ENCODE results near the gene MN1.

Gene MN1

DNA sequence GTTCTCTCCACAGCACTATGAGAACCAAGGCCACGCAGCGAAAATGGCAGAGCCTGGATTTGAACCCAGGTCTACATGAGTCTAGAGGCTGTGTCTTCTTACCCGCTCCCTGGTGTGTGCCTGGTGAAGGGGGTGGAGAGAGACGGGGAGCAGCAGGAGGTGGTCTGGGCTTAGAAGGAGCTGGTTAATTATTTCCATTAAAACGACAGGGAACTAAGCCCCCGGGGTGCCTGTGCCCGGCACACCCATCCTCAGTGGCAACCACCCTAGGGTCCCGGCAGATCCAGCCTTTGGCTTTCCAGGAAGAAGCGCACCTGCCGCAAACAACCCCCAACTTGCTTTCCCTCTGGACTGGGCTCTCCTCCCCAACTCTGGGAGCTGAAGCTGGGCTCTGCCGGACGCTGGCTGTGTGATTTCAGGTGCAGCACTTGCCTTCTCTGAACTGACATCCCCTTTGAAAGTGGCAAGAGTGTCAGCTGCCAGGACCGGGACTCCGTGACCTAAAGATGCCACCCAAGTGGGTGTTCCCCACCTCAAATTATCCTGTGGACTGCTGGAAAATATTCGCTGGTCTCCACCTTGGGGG lies 35.8 kb downstream of the MN1 start:
- TF ChIP-seq, protein P1, sequence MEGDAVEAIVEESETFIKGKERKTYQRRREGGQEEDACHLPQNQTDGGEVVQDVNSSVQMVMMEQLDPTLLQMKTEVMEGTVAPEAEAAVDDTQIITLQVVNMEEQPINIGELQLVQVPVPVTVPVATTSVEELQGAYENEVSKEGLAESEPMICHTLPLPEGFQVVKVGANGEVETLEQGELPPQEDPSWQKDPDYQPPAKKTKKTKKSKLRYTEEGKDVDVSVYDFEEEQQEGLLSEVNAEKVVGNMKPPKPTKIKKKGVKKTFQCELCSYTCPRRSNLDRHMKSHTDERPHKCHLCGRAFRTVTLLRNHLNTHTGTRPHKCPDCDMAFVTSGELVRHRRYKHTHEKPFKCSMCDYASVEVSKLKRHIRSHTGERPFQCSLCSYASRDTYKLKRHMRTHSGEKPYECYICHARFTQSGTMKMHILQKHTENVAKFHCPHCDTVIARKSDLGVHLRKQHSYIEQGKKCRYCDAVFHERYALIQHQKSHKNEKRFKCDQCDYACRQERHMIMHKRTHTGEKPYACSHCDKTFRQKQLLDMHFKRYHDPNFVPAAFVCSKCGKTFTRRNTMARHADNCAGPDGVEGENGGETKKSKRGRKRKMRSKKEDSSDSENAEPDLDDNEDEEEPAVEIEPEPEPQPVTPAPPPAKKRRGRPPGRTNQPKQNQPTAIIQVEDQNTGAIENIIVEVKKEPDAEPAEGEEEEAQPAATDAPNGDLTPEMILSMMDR (IDR thresholded peaks at IDR 0.05; ENCODE audit: control insufficient read depth, extremely low read depth, insufficient read depth): no peak
- no peak overlapping the region for H3K4me3 ChIP-seq (ENCODE audit: low read depth, low read length)
- no peak for DNase-seq (ENCODE audit: low read depth)

DNA sequence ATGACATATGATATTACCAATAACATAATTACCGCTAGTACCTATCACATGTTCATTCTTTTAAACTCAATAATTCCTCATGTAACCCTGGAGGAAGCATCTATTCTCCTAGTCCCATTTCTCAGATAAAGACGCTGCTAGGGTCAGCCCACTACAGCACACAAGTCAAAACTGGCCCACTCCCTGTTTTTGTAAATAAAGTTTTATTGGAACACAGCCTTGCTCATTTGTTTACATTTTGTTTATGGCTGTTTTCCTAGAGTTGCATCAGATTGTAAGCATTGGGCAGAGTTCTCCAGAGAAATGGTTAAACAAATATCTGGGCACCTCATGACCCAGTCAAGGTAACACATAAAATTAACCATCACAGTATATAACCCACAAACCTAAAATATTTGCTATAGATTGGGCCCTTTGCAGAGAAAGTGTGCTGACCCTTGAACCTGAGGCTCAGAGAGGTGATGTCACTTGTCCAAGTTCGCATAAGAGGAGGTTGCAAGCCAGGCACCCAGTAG lies 36.8 kb downstream of the MN1 start:
- DNase-seq (ENCODE audit: low read depth): peak; percentile 50
- TF ChIP-seq, protein P1 (IDR thresholded peaks at IDR 0.05; ENCODE audit: control insufficient read depth, extremely low read depth, insufficient read depth): no peak
- H3K4me3 ChIP-seq (ENCODE audit: low read depth, low read length): no peak overlapping the region

GRCh38 chr22:27761665-27762064 lies 39.9 kb downstream of the MN1 start:
- DNase-seq (ENCODE audit: low read depth): no peak
- H3K4me3 ChIP-seq (ENCODE audit: low read depth, low read length): no peak overlapping the region
- TF ChIP-seq, protein P1 (IDR thresholded peaks at IDR 0.05; ENCODE audit: control insufficient read depth, extremely low read depth, insufficient read depth): no peak

DNA sequence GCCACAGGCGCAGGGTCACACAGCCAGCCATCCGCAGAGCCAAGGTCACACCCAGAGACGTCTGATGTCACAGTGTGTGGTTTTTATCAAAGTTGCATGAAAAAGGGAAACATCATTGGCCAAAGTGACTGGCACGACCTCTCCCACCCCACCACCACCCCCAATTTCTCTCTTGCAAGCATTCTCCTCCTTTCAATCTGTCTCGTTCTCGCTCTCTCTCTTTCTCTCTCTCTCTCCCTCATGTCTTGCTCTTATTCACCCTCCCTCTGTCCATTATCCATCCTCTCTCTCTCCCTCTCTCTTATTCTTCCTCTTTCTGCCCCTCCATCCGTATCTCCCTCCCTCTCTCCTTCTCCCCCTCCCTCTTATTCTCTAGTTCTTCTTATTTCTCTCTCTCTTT lies 40.6 kb downstream of the MN1 start:
- no peak for DNase-seq (ENCODE audit: low read depth)
- no peak overlapping the region for H3K4me3 ChIP-seq (ENCODE audit: low read depth, low read length)
- TF ChIP-seq, protein P1 (IDR thresholded peaks at IDR 0.05; ENCODE audit: control insufficient read depth, extremely low read depth, insufficient read depth): no peak

GRCh38 chr22:27760474-27760873 lies 41.1 kb downstream of the MN1 start:
- no peak for DNase-seq (ENCODE audit: low read depth)
- TF ChIP-seq, protein P1 (IDR thresholded peaks at IDR 0.05; ENCODE audit: control insufficient read depth, extremely low read depth, insufficient read depth): no peak
- no peak overlapping the region for H3K4me3 ChIP-seq (ENCODE audit: low read depth, low read length)

- no peak for DNase-seq (ENCODE audit: low read depth)
- TF ChIP-seq, protein P1 (IDR thresholded peaks at IDR 0.05; ENCODE audit: control insufficient read depth, extremely low read depth, insufficient read depth): no peak
- H3K4me3 ChIP-seq (ENCODE audit: low read depth, low read length): no peak overlapping the region
Measured at GRCh38 chr22:27757928-27758525, 43.5 kb downstream of the MN1 start.

All from LNCaP clone FGC (cell line).